ENCODE results near the gene SGF29. TPM values are rescaled to one million over a fixed set of nuclear protein-coding genes. Genes with fewer than 3 reads are reported as not detected.
"Not testable (repeated sequence)": the region's sequence is repeated elsewhere in the genome, so short reads cannot be mapped to it uniquely, and the experiment has no call there.

The SGF29 gene
- total RNA-seq, 2 donors from 2014 or later: 25.2 to 30.7 TPM

- Histone ChIP-seq H3K27ac (no peak overlapping the region), H3K27me3 (no peaks in the 10 kb centered on the region), H3K9me3 (no peaks in the 10 kb centered on the region), H3K36me3 (replicated peaks in 1 of 2; ENCODE audit: insufficient read depth in 1 of 2, low read depth in 2 of 2) (no peaks in the 10 kb centered on the region), H3K4me1 (peaks cover 10% of the 10 kb centered on the region), H3K4me3 (no peak overlapping the region)
- no peak for ATAC-seq
- WGBS, 2 donors: 85 to 90% methylated on average over 6 of the region's 6 CpGs
- TF ChIP-seq POLR2A (IDR thresholded peaks at IDR 0.05): no peak
- TF ChIP-seq CTCF (IDR thresholded peaks at IDR 0.05): no peak
- intact Hi-C loops (cut with DNase I): no loop called here
- no peak for DNase-seq
Measured at GRCh38 chr16:28563218-28563617, 9.5 kb downstream of the SGF29 start.

GRCh38 chr16:28566233-28566925 lies 12.7 kb downstream of the SGF29 start:
- intact Hi-C loops (cut with DNase I); H3K4me1 ChIP-seq: not testable (repeated sequence)
- 92 to 100% methylated on average over 3 to 4 of the region's 4 CpGs for WGBS, 2 donors

DNA sequence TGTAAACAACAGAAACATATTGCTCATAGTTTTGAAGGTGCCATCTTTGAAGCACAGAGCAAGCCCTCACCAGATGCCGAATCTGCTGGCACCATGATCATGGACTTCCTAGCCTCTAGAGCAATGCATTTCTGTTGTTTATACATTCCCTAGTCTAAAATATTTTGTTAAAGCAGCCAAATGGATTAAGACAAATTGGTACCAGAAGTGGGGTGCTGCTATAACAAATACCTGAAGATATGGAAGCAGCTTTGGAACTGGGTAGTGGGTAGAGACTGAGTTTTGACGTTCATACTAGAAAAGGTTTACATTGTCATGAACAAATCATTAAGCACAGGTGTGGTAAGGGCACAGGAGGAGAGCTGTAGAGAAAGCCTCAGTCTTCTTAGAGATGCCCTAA lies 13.6 kb downstream of the SGF29 start:
- intact Hi-C loops (cut with DNase I): no loop called here
- Histone ChIP-seq H3K27me3 (no peaks in the 10 kb centered on the region), H3K27ac (no peak overlapping the region), H3K36me3 (replicated peaks in 1 of 2; ENCODE audit: insufficient read depth in 1 of 2, low read depth in 2 of 2) (no peaks in the 10 kb centered on the region), H3K4me1 (no peaks in the 10 kb centered on the region), H3K4me3 (no peak overlapping the region), H3K9me3 (no peaks in the 10 kb centered on the region)
- no peak for ATAC-seq
- no peak for DNase-seq
- TF ChIP-seq POLR2A (IDR thresholded peaks at IDR 0.05): no peak
- no peak for TF ChIP-seq CTCF (IDR thresholded peaks at IDR 0.05)
- WGBS, 2 donors: 91 to 97% methylated on average over 2 of the region's 2 CpGs

More at GRCh38 chr16:28566233-28566925, 12.7 kb downstream of the SGF29 start:
- DNase-seq; H3K36me3 ChIP-seq (replicated peaks in 1 of 2; ENCODE audit: insufficient read depth in 1 of 2, low read depth in 2 of 2); ATAC-seq; H3K27me3 ChIP-seq; H3K9me3 ChIP-seq; H3K27ac ChIP-seq; H3K4me3 ChIP-seq: not testable (repeated sequence)

DNA sequence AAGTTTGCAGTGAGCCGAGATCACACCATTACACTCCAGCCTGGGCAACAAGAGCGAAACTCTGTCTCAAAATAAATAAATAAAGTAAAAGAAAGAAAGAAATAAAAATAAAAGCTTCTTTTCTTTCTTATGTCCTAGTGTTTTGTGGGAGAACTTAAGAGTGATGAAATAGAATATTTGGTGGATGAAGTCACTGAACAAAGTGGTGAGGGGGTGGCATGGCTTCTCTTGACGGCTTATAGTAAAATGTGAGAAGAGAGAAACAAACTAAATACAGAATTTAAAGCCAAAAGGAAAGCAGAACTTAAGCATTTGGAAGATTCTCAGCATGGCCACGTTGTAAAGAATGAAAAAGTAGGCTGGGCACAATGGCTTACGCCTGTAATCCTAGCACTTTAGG lies 15.3 kb downstream of the SGF29 start:
- TF ChIP-seq CTCF (IDR thresholded peaks at IDR 0.05) (no peak), POLR2A (IDR thresholded peaks at IDR 0.05) (no peak)
- no peak overlapping the region for H3K27ac ChIP-seq
- H3K27me3 ChIP-seq: no peaks in the 10 kb centered on the region
- no peaks in the 10 kb centered on the region for H3K9me3 ChIP-seq
- no peaks in the 10 kb centered on the region for H3K4me1 ChIP-seq
- ATAC-seq: no peak
- H3K4me3 ChIP-seq: no peak overlapping the region
- intact Hi-C loops (cut with DNase I): no loop called here
- no peaks in the 10 kb centered on the region for H3K36me3 ChIP-seq (replicated peaks in 1 of 2; ENCODE audit: insufficient read depth in 1 of 2, low read depth in 2 of 2)
- WGBS, 2 donors: 88 to 96% methylated on average over 5 of the region's 5 CpGs
- no peak for DNase-seq

GRCh38 chr16:28569968-28570752 lies 16.4 kb downstream of the SGF29 start:
- DNase-seq (no peak), ATAC-seq (no peak)
- no peak for TF ChIP-seq POLR2A (IDR thresholded peaks at IDR 0.05)
- Histone ChIP-seq H3K4me1 (no peaks in the 10 kb centered on the region), H3K36me3 (replicated peaks in 1 of 2; ENCODE audit: insufficient read depth in 1 of 2, low read depth in 2 of 2) (no peaks in the 10 kb centered on the region), H3K27ac (no peak overlapping the region), H3K9me3 (no peaks in the 10 kb centered on the region), H3K27me3 (no peaks in the 10 kb centered on the region), H3K4me3 (no peak overlapping the region)
- intact Hi-C loops (cut with DNase I): no loop called here
- WGBS, 2 donors: 93 to 98% methylated on average over 4 of the region's 4 CpGs
